WERI-Rb-1 (cell line): ENCODE measurements around the gene UNKL.

Experiments used
- DNase-seq: peaks from one replicate; pipeline ENCODE4 v3.0.0-alpha.2; 2020
- H3K27ac ChIP-seq: fragments of 250-450 bp; sonication (Bioruptor Pico); 2 replicates; pipeline ENCODE4 v1.5.1; 2020; ENCODE audit warnings: mild to moderate bottlenecking, moderate library complexity
- H3K27me3 ChIP-seq: fragments of 250-450 bp; sonication (Bioruptor Pico); 2 replicates; pipeline ENCODE4 v1.5.1; 2021; ENCODE audit warnings: mild to moderate bottlenecking, low read depth, moderate library complexity; ENCODE audit not compliant: insufficient read depth, severe bottlenecking
- H3K36me3 ChIP-seq: fragments of 250-450 bp; sonication (Bioruptor Pico); 2 replicates; pipeline ENCODE4 v1.5.1; 2020; ENCODE audit warnings: mild to moderate bottlenecking, moderate library complexity
- H3K4me3 ChIP-seq: 2 replicates; pipeline ENCODE4 v1.5.1; 2011; ENCODE audit warnings: low read depth, mild to moderate bottlenecking, control low read depth, low read length
- H3K9me3 ChIP-seq: fragments of 250-450 bp; sonication (Bioruptor Pico); 2 replicates; pipeline ENCODE4 v1.5.1; 2021; ENCODE audit warnings: mild to moderate bottlenecking, moderate library complexity; ENCODE audit not compliant: severe bottlenecking
- CTCF ChIP-seq: IDR thresholded peaks from 2 replicates; pipeline ENCODE4 v1.5.1; 2011; ENCODE audit warnings: low read depth, mild to moderate bottlenecking, control low read depth, inconsistent platforms, low read length

UNKL gene

DNA sequence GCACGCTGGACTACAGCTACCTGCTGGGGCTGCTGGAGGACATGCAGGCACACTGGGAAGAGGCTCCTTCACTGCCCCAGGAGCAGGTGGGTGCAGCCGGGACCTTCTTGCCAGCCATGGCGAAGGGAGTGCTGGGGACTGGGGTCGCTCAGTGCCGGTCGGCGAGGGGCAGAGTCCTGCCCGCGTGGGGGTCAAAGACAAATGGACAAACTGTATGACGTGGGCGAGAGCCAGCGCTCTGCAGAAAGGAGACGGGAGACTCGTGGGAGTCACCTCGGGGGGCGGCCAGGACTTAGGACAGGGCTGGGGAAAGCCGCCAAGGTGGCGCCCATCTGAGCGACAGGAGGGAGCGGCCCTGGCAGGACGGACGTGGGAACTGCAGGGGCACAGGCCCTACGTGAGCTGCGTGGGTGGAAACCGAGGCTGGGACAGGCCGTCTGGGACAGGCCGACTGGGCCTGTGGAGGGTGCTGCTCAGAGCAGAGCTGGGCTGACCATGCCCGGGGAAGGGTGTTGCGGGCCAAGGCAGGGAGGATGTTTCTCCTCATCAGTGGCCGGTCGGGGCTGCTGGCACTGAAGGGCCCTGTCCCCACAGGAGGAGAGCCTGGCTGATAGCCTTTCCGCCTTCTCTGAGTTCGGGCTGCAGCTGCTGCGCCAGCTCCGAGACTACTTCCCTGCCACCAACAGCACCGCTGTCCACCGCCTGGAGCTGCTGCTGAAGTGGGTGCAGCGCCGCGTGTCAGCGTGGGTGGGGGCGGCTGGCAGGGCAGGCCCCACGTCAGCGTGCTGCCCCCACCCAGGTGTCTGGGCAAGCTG lies 70.9 kb downstream of the UNKL start:
- no peaks in the 10 kb centered on the region for H3K9me3 ChIP-seq
- no peak overlapping the region for H3K4me3 ChIP-seq
- no peak overlapping the region for H3K27ac ChIP-seq
- DNase-seq = no peak
- H3K27me3 ChIP-seq = peaks cover 6% of the 10 kb centered on the region
- peaks cover 3% of the 10 kb centered on the region for H3K36me3 ChIP-seq
- TF ChIP-seq CTCF = no peak

GRCh38 chr16:1342526-1343427 lies 71.7 kb downstream of the UNKL start:
- H3K9me3 ChIP-seq = no peaks in the 10 kb centered on the region
- H3K27me3 ChIP-seq = peaks cover 11% of the 10 kb centered on the region
- peak overlapping the region; percentile 22 for H3K4me3 ChIP-seq
- H3K27ac ChIP-seq = peak overlapping the region; percentile 41
- H3K36me3 ChIP-seq = no peaks in the 10 kb centered on the region
- 0 out of 2 replicates have a peak, but pooled peaks have one; percentile 6 for TF ChIP-seq CTCF
- peak; percentile 99 for DNase-seq

GRCh38 chr16:1341495-1342420 lies 72.7 kb downstream of the UNKL start:
- peaks cover 22% of the 10 kb centered on the region for H3K27me3 ChIP-seq
- no peak for DNase-seq
- H3K36me3 ChIP-seq = no peaks in the 10 kb centered on the region
- TF ChIP-seq CTCF = no peak
- peak overlapping the region; percentile 41 for H3K27ac ChIP-seq
- H3K4me3 ChIP-seq = peak overlapping the region; percentile 22
- H3K9me3 ChIP-seq = no peaks in the 10 kb centered on the region

- no peak for DNase-seq
- Histone ChIP-seq H3K9me3 (no peaks in the 10 kb centered on the region), H3K4me3 (no peak overlapping the region), H3K27me3 (peaks cover 30% of the 10 kb centered on the region), H3K27ac (no peak overlapping the region), H3K36me3 (no peaks in the 10 kb centered on the region)
- no peak for TF ChIP-seq CTCF
These were observed 73.6 kb downstream of the UNKL start for GRCh38 chr16:1340730-1341494.
